Tibial artery (tissue), 4 donors: ENCODE data around the gene FAM76A.

Source experiments
- DNase-seq, 2 donors: peaks; one replicate each; pipeline ENCODE4 v3.0.0-alpha.2; 2019
- H3K27ac ChIP-seq, 2 donors: fragments of 200-600 bp; sonication (generic) in 1 of 2; 1 replicate in 1 of 2; 2 replicates in 1 of 2; pipeline ENCODE4 v1.5.1; 2018 to 2019; ENCODE audit warnings: mild to moderate bottlenecking in 1 of 2
- H3K27me3 ChIP-seq, 2 donors: fragments of 200-600 bp; sonication (generic) in 1 of 2; one replicate each; pipeline versions ENCODE4 v1.5.1 to v1.6.0; 2016 to 2019
- H3K36me3 ChIP-seq, 3 donors: fragments of 200-600 bp; sonication (generic) in 2 of 3; one replicate each; pipeline ENCODE4 v1.5.1; 2016 to 2019; ENCODE audit warnings: mild to moderate bottlenecking in 2 of 3
- H3K4me1 ChIP-seq, 4 donors: fragments of 200-600 bp; sonication (generic) in 2 of 4; 1 replicate in 3 of 4; 2 replicates in 1 of 4; pipeline ENCODE4 v1.5.1; 2016 to 2019
- H3K4me3 ChIP-seq, 2 donors: fragments of 200-600 bp; sonication (generic) in 1 of 2; 1 replicate in 1 of 2; 2 replicates in 1 of 2; pipeline ENCODE4 v1.5.1; 2018 to 2019; ENCODE audit warnings: mild to moderate bottlenecking in 2 of 2
- H3K9me3 ChIP-seq, 3 donors: fragments of 200-600 bp; sonication (generic) in 1 of 3; one replicate each; pipeline ENCODE4 v1.5.1; 2016 to 2019
- intact Hi-C: fragments of 100-400 bp; cut with DNase I; formaldehyde crosslinking; loops from one replicate; pipeline ENCODE4 v1.15.0; 2023; ENCODE audit warnings: low total_unique reads
- TF ChIP-seq, protein P1 (sequence below), 2 experiments: fragments of 200-600 bp in 1 of 2; fragments of 450-650 bp in 1 of 2; IDR thresholded peaks; one replicate each; pipeline ENCODE4 v1.5.1; 2017 to 2019; ENCODE audit warnings: antibody characterized with exemption in 2 of 2, mild to moderate bottlenecking in 1 of 2, moderate library complexity in 1 of 2

The FAM76A gene

GRCh38 chr1:27704958-27705357 lies 20.8 kb upstream of the FAM76A start:
- TF ChIP-seq, protein P1, sequence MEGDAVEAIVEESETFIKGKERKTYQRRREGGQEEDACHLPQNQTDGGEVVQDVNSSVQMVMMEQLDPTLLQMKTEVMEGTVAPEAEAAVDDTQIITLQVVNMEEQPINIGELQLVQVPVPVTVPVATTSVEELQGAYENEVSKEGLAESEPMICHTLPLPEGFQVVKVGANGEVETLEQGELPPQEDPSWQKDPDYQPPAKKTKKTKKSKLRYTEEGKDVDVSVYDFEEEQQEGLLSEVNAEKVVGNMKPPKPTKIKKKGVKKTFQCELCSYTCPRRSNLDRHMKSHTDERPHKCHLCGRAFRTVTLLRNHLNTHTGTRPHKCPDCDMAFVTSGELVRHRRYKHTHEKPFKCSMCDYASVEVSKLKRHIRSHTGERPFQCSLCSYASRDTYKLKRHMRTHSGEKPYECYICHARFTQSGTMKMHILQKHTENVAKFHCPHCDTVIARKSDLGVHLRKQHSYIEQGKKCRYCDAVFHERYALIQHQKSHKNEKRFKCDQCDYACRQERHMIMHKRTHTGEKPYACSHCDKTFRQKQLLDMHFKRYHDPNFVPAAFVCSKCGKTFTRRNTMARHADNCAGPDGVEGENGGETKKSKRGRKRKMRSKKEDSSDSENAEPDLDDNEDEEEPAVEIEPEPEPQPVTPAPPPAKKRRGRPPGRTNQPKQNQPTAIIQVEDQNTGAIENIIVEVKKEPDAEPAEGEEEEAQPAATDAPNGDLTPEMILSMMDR (IDR thresholded peaks at IDR 0.05): no peak
- no peak overlapping the region for H3K27ac ChIP-seq
- H3K9me3 ChIP-seq: peaks cover 0 to 4% (median 0%) of the 10 kb centered on the region in 3 donors
- no peak for DNase-seq
- H3K27me3 ChIP-seq: no peaks in the 10 kb centered on the region
- no peaks in the 10 kb centered on the region for H3K36me3 ChIP-seq
- H3K4me1 ChIP-seq: no peaks in the 10 kb centered on the region
- no peak overlapping the region for H3K4me3 ChIP-seq
- intact Hi-C loops: no loop called here

DNA sequence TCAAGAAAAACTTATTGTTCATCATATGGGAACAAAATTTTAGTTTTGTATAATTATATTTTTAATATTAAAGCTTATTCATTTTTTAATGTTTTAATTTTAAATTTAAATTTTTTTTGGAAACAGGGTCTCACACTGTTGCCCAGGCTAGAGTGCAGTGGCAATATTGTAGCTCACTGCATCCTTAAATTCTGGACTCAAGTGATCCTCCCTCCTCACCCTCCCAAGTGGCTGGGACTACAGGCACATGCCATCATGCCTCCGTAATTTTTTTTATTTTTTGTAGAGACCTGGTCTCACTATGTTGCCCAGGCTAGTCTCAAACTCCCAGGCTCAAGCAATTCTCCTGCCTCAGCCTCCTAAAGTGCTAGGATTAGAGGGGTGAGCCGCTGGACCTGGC lies 20.2 kb upstream of the FAM76A start:
- Histone ChIP-seq H3K4me1 (no peaks in the 10 kb centered on the region), H3K36me3 (no peaks in the 10 kb centered on the region), H3K27me3 (no peaks in the 10 kb centered on the region), H3K4me3 (no peak overlapping the region), H3K27ac (no peak overlapping the region), H3K9me3 (peaks cover 0 to 4% (median 0%) of the 10 kb centered on the region in 3 donors)
- intact Hi-C loops: no loop called here
- no peak for DNase-seq
- TF ChIP-seq, protein P1 (IDR thresholded peaks at IDR 0.05): no peak

GRCh38 chr1:27710574-27710973 lies 15.2 kb upstream of the FAM76A start:
- H3K4me1 ChIP-seq: no peaks in the 10 kb centered on the region
- H3K9me3 ChIP-seq: no peaks in the 10 kb centered on the region
- H3K4me3 ChIP-seq: no peak overlapping the region
- DNase-seq: no peak
- peaks cover 0 to 6% of the 10 kb centered on the region in 2 donors for H3K27me3 ChIP-seq
- H3K36me3 ChIP-seq: no peaks in the 10 kb centered on the region
- TF ChIP-seq, protein P1 (IDR thresholded peaks at IDR 0.05): no peak
- intact Hi-C loops: no loop called here
- no peak overlapping the region for H3K27ac ChIP-seq

DNA sequence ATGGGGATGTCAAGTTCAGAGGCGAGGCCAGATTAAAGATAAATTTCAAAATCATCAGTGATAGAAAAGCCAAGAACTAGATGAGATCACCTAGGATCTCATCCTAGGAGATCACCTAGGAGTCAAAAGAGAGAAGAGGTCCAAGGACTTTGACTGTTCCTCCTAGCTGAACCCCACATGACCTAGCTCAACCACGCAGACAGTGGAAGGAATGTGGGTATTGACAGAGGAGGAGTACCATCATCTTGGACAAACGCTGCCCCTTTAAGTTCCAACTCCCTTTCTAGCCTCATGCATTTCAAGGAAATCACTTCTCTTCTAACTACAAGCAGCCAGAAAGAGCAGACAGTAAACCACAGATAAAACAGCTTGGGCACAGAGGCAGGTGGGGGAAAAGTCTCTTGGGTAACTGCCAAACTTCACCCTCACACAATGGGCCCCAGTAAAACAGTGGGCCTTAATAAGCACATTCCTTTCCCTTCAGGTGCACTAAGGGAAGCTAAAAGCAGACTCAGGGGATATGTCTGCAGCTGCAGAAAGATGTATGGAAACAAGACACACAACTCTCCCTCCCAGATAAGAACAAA lies 12.5 kb upstream of the FAM76A start:
- TF ChIP-seq, protein P1 (IDR thresholded peaks at IDR 0.05): no peak
- H3K27ac ChIP-seq: no peak overlapping the region

DNA sequence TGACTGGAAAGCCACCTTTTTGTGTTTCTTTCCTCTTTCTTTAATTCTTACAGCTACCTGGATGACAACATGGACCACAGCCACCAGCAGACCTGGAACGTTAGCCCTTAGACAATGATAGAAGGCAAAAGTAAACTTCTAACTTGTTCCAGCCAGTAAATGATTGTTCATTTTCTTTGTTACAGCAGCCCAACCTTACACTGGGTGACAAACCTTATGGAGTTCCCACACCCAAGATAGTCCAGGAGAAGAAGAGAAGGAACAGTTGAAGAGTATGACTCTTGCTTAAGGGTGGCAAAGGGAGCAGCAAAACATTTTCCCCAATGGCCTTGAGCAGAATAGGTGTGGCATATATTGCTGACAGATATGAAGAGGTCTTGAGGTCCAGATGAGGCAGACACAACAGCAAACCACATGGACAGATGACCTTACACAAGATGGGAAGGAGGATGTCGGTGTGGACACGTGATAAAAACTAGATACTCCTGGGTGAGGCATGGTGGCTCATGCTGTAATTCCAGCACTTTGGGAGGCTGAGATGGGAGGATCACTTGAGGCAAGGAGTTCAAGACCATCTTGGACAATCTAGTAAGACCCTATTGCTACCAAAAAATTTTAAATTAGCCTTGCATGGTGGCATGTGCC lies 11.8 kb upstream of the FAM76A start:
- intact Hi-C loops: no loop called here
- DNase-seq: no peak
- Histone ChIP-seq H3K4me1 (no peaks in the 10 kb centered on the region), H3K27me3 (peaks cover 0 to 6% of the 10 kb centered on the region in 2 donors), H3K4me3 (no peak overlapping the region), H3K27ac (no peak overlapping the region), H3K9me3 (peaks cover 0 to 5% (median 3%) of the 10 kb centered on the region in 3 donors), H3K36me3 (no peaks in the 10 kb centered on the region)
- TF ChIP-seq, protein P1 (IDR thresholded peaks at IDR 0.05): no peak

More for the DNA sequence above, 12.5 kb upstream of the FAM76A start:
- H3K36me3 ChIP-seq: no peaks in the 10 kb centered on the region
- no peak overlapping the region for H3K4me3 ChIP-seq
- DNase-seq: no peak
- no peaks in the 10 kb centered on the region for H3K4me1 ChIP-seq
- H3K27me3 ChIP-seq: peaks cover 0 to 6% of the 10 kb centered on the region in 2 donors
- intact Hi-C loops: no loop called here
- H3K9me3 ChIP-seq: peaks cover 0 to 5% (median 3%) of the 10 kb centered on the region in 3 donors
